Epithelial cell of esophagus (primary cell): ENCODE results near the gene ARHGAP15.
"Not testable (repeated sequence)": the region's sequence is repeated elsewhere in the genome, so short reads cannot be mapped to it uniquely, and the experiment has no call there.

Experiments used
- DNase-seq: peaks from one replicate; pipeline ENCODE4 v3.0.0; 2010; ENCODE audit warnings: low read depth
- H3K4me3 ChIP-seq: 2 replicates; pipeline ENCODE4 v1.5.1; 2011; ENCODE audit warnings: mild to moderate bottlenecking, low read length, control low read depth
- TF ChIP-seq, protein P1 (sequence below): IDR thresholded peaks from 2 replicates; pipeline ENCODE4 v1.5.1; 2011; ENCODE audit warnings: low read depth, mild to moderate bottlenecking, low read length, control low read depth, inconsistent platforms; ENCODE audit not compliant: insufficient read depth; ENCODE audit errors: missing control alignments

The ARHGAP15 gene

DNA sequence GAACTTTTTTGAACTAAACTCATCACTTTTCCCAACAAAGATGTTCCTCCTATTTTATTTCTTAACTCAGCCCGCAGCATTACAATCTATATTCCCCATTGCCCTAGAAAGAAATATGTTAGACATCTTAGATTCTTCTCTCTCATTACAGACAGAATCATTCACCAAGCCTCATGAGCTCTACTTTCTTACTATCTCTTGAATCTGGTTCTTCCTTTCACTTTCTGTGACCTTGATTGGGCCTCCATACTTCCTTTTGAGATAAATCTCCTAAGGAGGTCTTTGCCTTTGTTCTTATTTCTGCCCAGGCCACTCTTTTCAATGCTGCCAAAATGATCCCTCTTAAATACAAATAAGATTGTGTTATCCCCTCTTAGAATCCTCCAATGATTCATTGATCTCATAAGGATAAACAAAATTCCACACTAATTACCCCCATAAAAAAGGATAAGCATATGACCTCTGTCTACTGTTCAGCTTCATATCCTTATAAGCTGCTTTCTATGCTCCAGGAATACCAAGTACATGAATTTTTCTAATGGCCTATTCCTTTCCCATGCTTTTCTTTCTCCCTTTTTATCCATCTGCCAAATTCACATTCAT lies 400.0 kb downstream of the ARHGAP15 start:
- DNase-seq, result no peak
- TF ChIP-seq, protein P1, sequence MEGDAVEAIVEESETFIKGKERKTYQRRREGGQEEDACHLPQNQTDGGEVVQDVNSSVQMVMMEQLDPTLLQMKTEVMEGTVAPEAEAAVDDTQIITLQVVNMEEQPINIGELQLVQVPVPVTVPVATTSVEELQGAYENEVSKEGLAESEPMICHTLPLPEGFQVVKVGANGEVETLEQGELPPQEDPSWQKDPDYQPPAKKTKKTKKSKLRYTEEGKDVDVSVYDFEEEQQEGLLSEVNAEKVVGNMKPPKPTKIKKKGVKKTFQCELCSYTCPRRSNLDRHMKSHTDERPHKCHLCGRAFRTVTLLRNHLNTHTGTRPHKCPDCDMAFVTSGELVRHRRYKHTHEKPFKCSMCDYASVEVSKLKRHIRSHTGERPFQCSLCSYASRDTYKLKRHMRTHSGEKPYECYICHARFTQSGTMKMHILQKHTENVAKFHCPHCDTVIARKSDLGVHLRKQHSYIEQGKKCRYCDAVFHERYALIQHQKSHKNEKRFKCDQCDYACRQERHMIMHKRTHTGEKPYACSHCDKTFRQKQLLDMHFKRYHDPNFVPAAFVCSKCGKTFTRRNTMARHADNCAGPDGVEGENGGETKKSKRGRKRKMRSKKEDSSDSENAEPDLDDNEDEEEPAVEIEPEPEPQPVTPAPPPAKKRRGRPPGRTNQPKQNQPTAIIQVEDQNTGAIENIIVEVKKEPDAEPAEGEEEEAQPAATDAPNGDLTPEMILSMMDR, result no peak
- no peak overlapping the region for H3K4me3 ChIP-seq

- TF ChIP-seq, protein P1, result no peak
- DNase-seq, result peak; percentile 14
- H3K4me3 ChIP-seq, result no peak overlapping the region
These were observed 401.5 kb downstream of the ARHGAP15 start for GRCh38 chr2:143530758-143531157.

DNA sequence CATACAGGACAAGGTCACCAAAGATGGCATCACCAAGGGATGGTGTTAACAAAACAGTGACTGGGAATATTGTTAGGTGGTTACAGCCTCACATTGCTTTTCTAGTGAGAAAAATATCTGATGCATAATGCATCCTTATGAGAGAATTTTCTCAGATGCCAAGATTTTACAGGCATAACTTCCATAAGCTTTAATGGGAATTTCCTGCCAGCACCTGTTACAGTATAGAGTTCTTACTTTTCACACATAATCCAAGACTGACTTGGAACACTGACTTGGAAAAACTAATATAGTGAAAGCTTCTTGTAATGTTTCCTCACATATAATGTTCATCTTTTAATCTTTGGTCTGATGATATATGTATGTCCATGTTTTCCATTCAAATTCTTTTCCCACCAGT lies 402.8 kb downstream of the ARHGAP15 start:
- no peak for DNase-seq
- no peak overlapping the region for H3K4me3 ChIP-seq
- TF ChIP-seq, protein P1, result no peak

DNA sequence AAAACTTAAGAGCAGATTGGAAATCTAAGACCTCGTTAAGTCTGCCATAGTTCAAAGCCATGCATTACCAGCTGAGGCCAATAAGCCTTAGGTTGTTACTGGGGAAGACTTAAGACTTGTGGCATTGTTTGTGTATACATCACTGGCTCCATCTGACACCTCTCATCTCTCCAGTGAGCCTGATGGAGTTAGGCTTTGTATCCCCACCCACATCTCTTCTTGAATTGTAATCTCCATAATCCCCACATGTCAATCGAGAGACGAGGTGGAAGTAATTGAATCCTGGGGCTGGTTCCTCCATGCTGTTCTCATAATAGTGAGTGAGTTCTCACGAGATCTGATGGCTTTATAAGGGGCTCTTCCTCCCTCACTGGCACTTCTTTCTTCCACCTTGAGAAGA lies 404.6 kb downstream of the ARHGAP15 start:
- H3K4me3 ChIP-seq, result no peak overlapping the region

DNA sequence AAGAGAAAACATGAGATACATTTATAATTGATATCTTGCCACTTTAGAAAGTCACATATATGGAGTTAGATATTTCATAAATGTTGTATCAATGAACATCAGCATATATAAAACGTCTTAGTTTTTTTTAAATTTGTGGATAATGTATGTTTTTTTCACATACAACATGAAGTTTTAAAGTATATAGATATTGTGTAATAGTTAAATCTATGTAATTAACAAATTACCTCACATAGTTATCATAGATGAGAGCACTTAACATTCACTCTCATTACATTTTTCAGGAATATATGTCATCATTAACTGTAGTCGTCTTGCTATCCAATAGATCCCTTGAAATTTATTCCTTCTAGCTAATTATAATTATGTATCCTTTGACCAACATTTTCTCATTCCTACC lies 406.6 kb downstream of the ARHGAP15 start:
- TF ChIP-seq, protein P1, result no peak
- no peak overlapping the region for H3K4me3 ChIP-seq
- DNase-seq, result no peak

More for the DNA sequence above, 404.6 kb downstream of the ARHGAP15 start:
- no peak for DNase-seq
- TF ChIP-seq, protein P1, result no peak

DNA sequence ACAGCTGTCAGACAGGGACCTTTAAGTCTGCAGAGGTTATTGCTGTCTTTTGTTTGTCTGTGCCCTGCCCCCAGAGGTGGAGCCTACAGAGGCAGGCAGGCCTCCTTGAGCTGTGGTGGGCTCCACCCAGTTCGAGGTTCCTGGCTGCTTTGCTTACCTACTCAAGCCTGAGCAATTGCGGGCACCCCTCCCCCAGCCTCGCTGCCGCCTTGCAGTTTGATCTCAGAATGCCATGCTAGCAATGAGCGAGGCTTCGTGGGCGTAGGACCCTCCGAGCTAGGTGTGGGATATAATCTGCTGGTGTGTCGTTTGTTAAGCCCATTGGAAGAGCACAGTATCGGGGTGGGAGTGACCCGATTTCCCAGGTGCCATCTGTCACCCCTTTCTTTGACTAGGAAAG lies 412.7 kb downstream of the ARHGAP15 start:
- H3K4me3 ChIP-seq, DNase-seq: not testable (repeated sequence)

DNA sequence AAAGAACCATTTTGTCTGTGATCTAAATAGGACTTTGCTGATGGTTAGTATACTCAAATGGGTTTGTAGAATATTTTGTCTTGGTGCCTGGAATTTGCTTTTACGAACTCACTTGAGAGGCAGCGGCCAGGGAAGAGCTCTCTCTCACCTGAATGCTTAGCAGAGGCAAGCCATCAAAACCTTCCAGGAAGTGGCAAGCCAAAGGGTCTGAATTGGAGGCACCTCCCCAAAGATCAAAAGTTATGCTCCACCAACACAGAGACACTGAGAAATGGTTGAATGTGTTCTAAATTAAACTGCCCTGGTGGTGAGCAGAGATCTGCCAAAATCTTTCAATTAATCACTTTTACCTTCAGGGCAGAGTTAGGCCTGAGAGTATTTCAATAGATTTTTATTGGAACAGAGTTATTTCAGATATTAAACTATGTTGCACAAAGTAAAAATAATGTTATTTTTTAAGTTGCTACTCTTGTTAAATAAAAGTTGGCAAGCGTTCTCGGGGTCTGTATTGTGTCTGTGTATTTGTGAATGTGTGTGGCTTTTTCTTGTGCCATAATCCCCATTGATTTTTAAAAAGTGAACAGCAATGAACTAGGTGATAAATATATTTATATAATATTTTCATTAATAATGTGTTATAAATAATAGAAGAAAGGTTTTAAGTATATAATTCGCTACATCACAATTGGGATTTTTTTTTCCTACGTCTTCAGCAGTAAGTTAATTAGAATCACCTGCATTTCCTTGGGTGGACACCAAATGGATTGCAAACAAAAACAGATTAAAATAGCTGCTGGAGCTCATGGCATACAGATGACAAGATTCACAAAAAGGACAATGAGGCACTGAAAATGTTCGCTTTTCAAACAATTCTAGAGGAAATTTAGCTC lies 416.1 kb downstream of the ARHGAP15 start:
- no peak overlapping the region for H3K4me3 ChIP-seq

More for the DNA sequence above, 416.1 kb downstream of the ARHGAP15 start:
- TF ChIP-seq, protein P1, result no peak
- no peak for DNase-seq
